Kidney (tissue), 14 donors: ENCODE measurements around the gene HHAT. TPM values are rescaled to one million over a fixed set of nuclear protein-coding genes. Genes with fewer than 3 reads are reported as not detected.

Experiments used
- DNase-seq, 5 donors: peaks; one replicate each; pipeline ENCODE4 v3.0.0-alpha.2; 2013 to 2020
- FAIRE-seq: peaks from 2 replicates; lab custom pipeline; 2012; peaks lifted over from hg19 to GRCh38; lab: Jason Lieb, UNC
- H3K27ac ChIP-seq, 2 donors: one replicate each; pipeline ENCODE4 v1.7.0; 2013; ENCODE audit warnings: low read depth in 2 of 2, low read length in 2 of 2, inconsistent platforms in 1 of 2
- H3K27me3 ChIP-seq: one replicate; pipeline ENCODE4 v1.7.1; 2013; ENCODE audit warnings: low read length, inconsistent platforms; ENCODE audit not compliant: control insufficient read depth, insufficient read depth
- H3K36me3 ChIP-seq, 3 donors: one replicate each; pipeline versions ENCODE4 v1.7.0 to v1.7.1; 2013; ENCODE audit warnings: low read length in 3 of 3, control low read depth in 1 of 3, inconsistent platforms in 1 of 3; ENCODE audit not compliant: insufficient read depth in 3 of 3, control insufficient read depth in 2 of 3
- H3K4me1 ChIP-seq, 3 donors: one replicate each; pipeline versions ENCODE4 v1.7.0 to v1.7.1; 2013; ENCODE audit warnings: low read length in 3 of 3, inconsistent platforms in 1 of 3, low read depth in 1 of 3; ENCODE audit not compliant: control insufficient read depth in 2 of 3, insufficient read depth in 2 of 3
- H3K4me3 ChIP-seq, 3 donors: one replicate each; pipeline versions ENCODE4 v1.7.0 to v1.8.1; 2013; ENCODE audit warnings: low read length in 3 of 3, control low read depth in 1 of 3, inconsistent platforms in 1 of 3
- H3K9ac ChIP-seq, 3 donors: one replicate each; pipeline versions ENCODE4 v1.7.0 to v1.7.1; 2013; ENCODE audit warnings: low read length in 3 of 3, control low read depth in 1 of 3, inconsistent platforms in 1 of 3
- H3K9me3 ChIP-seq, 3 donors: one replicate each; pipeline versions ENCODE4 v1.7.0 to v1.7.1; 2013; ENCODE audit warnings: low read length in 3 of 3, control low read depth in 1 of 3, inconsistent platforms in 1 of 3; ENCODE audit not compliant: control insufficient read depth in 2 of 3, insufficient read depth in 1 of 3
- CTCF ChIP-seq: IDR thresholded peaks from 3 replicates; pipeline ENCODE4 v1.5.1; 2012; ENCODE audit warnings: mild to moderate bottlenecking, moderate library complexity, borderline replicate concordance; ENCODE audit not compliant: insufficient read depth; ENCODE audit errors: extremely low read depth
- intact Hi-C: fragments of 100-400 bp; cut with DNase I; formaldehyde crosslinking; loops from one replicate; pipeline ENCODE4 v1.11.1; 2022
- polyA plus RNA-seq: library from polyadenylated mRNA; stranded (reverse); fragments of 350-450 nt; fragmentation: Illumina TruSeq; extraction: RNeasy Lipid Tissue Mini Kit (QIAGEN cat#74804); gene quantifications from one replicate; pipeline ENCODE4 v1.2.3, GENCODE V29; 2014; ENCODE audit warnings: low read depth, low replicate concordance; ENCODE audit not compliant: insufficient read depth
- total RNA-seq: library from RNA; stranded (reverse); fragmentation: NEBNext Ultra II Directional; extraction: Animal tissue kit (Norgen Biotek cat#: 25700); gene quantifications from one replicate; pipeline ENCODE4 v1.2.1, GENCODE V29; 2021
- donor health status: control.
- donor health status: control.
- donor health status: control.
- donor health status: control.
- donor health status: control.
- donor health status: DM: yes; HTN: yes; CAD: no.
- donor health status: Normal renal cell carcinoma (clear cell type).

The HHAT gene
- total and polyA plus RNA-seq, 2 donors from 2014 or later = 5.5 to 9.7 TPM

- no peak for FAIRE-seq
- Histone ChIP-seq H3K9me3 (no peaks in the 10 kb centered on the region), H3K27ac (no peak overlapping the region)
Observed at GRCh38 chr1:210554382-210554781, 225.7 kb downstream of the HHAT start.

GRCh38 chr1:210556475-210556874, 227.8 kb downstream of the HHAT start:
- no peak overlapping the region for H3K9ac ChIP-seq
- TF ChIP-seq CTCF = no peak
- DNase-seq (no peak), FAIRE-seq (no peak)
- no peaks in the 10 kb centered on the region for H3K4me1 ChIP-seq
- H3K27ac ChIP-seq = no peak overlapping the region
- intact Hi-C loops = no loop called here
- H3K27me3 ChIP-seq = no peaks in the 10 kb centered on the region
- no peaks in the 10 kb centered on the region for H3K36me3 ChIP-seq
- no peak overlapping the region for H3K4me3 ChIP-seq
- no peaks in the 10 kb centered on the region for H3K9me3 ChIP-seq

More at GRCh38 chr1:210554382-210554781, 225.7 kb downstream of the HHAT start:
- no peak overlapping the region for H3K4me3 ChIP-seq
- intact Hi-C loops = no loop called here
- H3K36me3 ChIP-seq = no peaks in the 10 kb centered on the region
- no peaks in the 10 kb centered on the region for H3K27me3 ChIP-seq
- no peaks in the 10 kb centered on the region for H3K4me1 ChIP-seq
- DNase-seq = no peak
- no peak overlapping the region for H3K9ac ChIP-seq
- no peak for TF ChIP-seq CTCF

GRCh38 chr1:210557426-210558077, 228.8 kb downstream of the HHAT start:
- no peaks in the 10 kb centered on the region for H3K27me3 ChIP-seq
- H3K4me1 ChIP-seq = no peaks in the 10 kb centered on the region
- no peak for FAIRE-seq
- H3K27ac ChIP-seq = no peak overlapping the region
- no peak for DNase-seq
- no peaks in the 10 kb centered on the region for H3K36me3 ChIP-seq
- intact Hi-C loops = no loop called here
- TF ChIP-seq CTCF = no peak
- no peaks in the 10 kb centered on the region for H3K9me3 ChIP-seq
- H3K9ac ChIP-seq = no peak overlapping the region
- H3K4me3 ChIP-seq = no peak overlapping the region
